ENCODE data around the gene CDC42EP2.
"Not testable (repeated sequence)": the region's sequence is repeated elsewhere in the genome, so short reads cannot be mapped to it uniquely, and the experiment has no call there.

CDC42EP2 gene

GRCh38 chr11:65321828-65322485 is 7.3 kb downstream of the CDC42EP2 start:
- no peak for DNase-seq

GRCh38 chr11:65323813-65324212 is 9.1 kb downstream of the CDC42EP2 start:
- no peak for DNase-seq

- no peak for DNase-seq
Observed at GRCh38 chr11:65325435-65325834, 10.8 kb downstream of the CDC42EP2 start.

- DNase-seq, result no peak
Observed at GRCh38 chr11:65327021-65327420, 12.4 kb downstream of the CDC42EP2 start.

- DNase-seq, result no peak
Observed at GRCh38 chr11:65329478-65329877, 14.8 kb downstream of the CDC42EP2 start.

- DNase-seq, result peak; percentile 58 to 81
Observed at GRCh38 chr11:65329944-65330403, 15.3 kb downstream of the CDC42EP2 start.

- DNase-seq, result no peak
Observed at GRCh38 chr11:65330544-65330943, 15.9 kb downstream of the CDC42EP2 start.

- not testable (repeated sequence) for DNase-seq
Observed at GRCh38 chr11:65332591-65332990, 17.9 kb downstream of the CDC42EP2 start.

- peak; percentile 38 to 60 for DNase-seq
Observed at GRCh38 chr11:65334696-65335295, 20.1 kb downstream of the CDC42EP2 start.

GRCh38 chr11:65338676-65339075 is 24.0 kb downstream of the CDC42EP2 start:
- DNase-seq, result no peak

- no peak for DNase-seq
Observed at GRCh38 chr11:65340226-65340625, 25.6 kb downstream of the CDC42EP2 start.

- no peak for DNase-seq
Observed at GRCh38 chr11:65341856-65342255, 27.2 kb downstream of the CDC42EP2 start.

- no peak for DNase-seq
Observed at GRCh38 chr11:65351511-65351910, 36.8 kb downstream of the CDC42EP2 start.

- no peak for DNase-seq
Observed at GRCh38 chr11:65352783-65353182, 38.1 kb downstream of the CDC42EP2 start.

GRCh38 chr11:65353376-65353775 is 38.7 kb downstream of the CDC42EP2 start:
- no peak for DNase-seq

GRCh38 chr11:65353900-65354264 is 39.2 kb downstream of the CDC42EP2 start:
- DNase-seq, result no peak

- peak; percentile 83 to 97 for DNase-seq
Observed at GRCh38 chr11:65354265-65355012, 39.8 kb downstream of the CDC42EP2 start, which contains the start of gene TIGD3. Gene TIGD3 (plus strand): TSS chr11:65354751. CDS start chr11:65355809, 1,058 bp downstream.

GRCh38 chr11:65355013-65355775 is 40.5 kb downstream of the CDC42EP2 start:
- DNase-seq, result peak; percentile 10 to 62

- no peak for DNase-seq
Observed at GRCh38 chr11:65355776-65356393, 41.2 kb downstream of the CDC42EP2 start.

GRCh38 chr11:65356394-65356972 is 41.8 kb downstream of the CDC42EP2 start:
- no peak for DNase-seq

GRCh38 chr11:65357856-65358356 is 43.2 kb downstream of the CDC42EP2 start:
- no peak for DNase-seq
